ENCODE measurements around the gene NMRK1. TPM values are rescaled to one million over a fixed set of nuclear protein-coding genes. Genes with fewer than 3 reads are reported as not detected.

The NMRK1 gene
- total RNA-seq, 1 donor from 2014 or later: 20.4 TPM

- Histone ChIP-seq H3K9me3 (no peaks in the 10 kb centered on the region), H3K4me1 (peaks cover 66% of the 10 kb centered on the region), H3K27me3 (no peaks in the 10 kb centered on the region), H3K4me3 (peak overlapping the region in 1 of 2 donors; percentile 89), H3K36me3 (no peaks in the 10 kb centered on the region), H3K27ac (no peak overlapping the region)
- intact Hi-C loops (cut with DNase I): no loop called here
- TF ChIP-seq POLR2AphosphoS5 (IDR thresholded peaks at IDR 0.05; ENCODE audit: insufficient read depth in 1 of 2, low read depth in 1 of 2) (no peak), POLR2A (IDR thresholded peaks at IDR 0.05) (no peak)
- TF ChIP-seq, protein P1, sequence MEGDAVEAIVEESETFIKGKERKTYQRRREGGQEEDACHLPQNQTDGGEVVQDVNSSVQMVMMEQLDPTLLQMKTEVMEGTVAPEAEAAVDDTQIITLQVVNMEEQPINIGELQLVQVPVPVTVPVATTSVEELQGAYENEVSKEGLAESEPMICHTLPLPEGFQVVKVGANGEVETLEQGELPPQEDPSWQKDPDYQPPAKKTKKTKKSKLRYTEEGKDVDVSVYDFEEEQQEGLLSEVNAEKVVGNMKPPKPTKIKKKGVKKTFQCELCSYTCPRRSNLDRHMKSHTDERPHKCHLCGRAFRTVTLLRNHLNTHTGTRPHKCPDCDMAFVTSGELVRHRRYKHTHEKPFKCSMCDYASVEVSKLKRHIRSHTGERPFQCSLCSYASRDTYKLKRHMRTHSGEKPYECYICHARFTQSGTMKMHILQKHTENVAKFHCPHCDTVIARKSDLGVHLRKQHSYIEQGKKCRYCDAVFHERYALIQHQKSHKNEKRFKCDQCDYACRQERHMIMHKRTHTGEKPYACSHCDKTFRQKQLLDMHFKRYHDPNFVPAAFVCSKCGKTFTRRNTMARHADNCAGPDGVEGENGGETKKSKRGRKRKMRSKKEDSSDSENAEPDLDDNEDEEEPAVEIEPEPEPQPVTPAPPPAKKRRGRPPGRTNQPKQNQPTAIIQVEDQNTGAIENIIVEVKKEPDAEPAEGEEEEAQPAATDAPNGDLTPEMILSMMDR (IDR thresholded peaks at IDR 0.05): no peak
- DNase-seq (ENCODE audit: extremely low spot score in 2 of 2): no peak
These were observed 2.6 kb upstream of the NMRK1 start for GRCh38 chr9:75090579-75090978.

DNA sequence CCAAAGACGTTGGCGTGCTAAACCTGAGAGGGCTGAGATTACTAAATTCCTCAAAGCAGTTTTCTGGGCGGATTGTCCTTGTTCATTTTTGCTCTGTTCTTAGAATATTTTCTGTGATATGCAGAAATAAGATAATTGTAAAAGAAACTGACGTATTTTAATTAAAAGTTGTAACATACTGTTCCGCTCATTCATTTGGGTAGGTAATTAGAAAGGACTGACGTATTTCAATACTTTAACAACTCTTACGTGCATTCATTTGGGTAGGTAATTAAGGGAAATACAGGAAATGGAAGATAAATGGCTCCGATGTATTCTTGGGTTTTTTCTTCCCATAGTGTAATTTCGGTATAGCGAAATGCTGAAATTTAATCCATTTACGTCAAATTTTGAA, 1.4 kb upstream of the NMRK1 start:
- H3K27me3 ChIP-seq: no peaks in the 10 kb centered on the region
- H3K4me3 ChIP-seq: peak overlapping the region; percentile 89 to 90
- peak overlapping the region; percentile 98 for H3K27ac ChIP-seq
- peaks cover 62% of the 10 kb centered on the region for H3K4me1 ChIP-seq
- no peaks in the 10 kb centered on the region for H3K9me3 ChIP-seq
- intact Hi-C loops (cut with DNase I): no loop called here
- TF ChIP-seq, protein P1 (IDR thresholded peaks at IDR 0.05): no peak
- no peak for DNase-seq (ENCODE audit: extremely low spot score in 2 of 2)
- no peaks in the 10 kb centered on the region for H3K36me3 ChIP-seq

DNA sequence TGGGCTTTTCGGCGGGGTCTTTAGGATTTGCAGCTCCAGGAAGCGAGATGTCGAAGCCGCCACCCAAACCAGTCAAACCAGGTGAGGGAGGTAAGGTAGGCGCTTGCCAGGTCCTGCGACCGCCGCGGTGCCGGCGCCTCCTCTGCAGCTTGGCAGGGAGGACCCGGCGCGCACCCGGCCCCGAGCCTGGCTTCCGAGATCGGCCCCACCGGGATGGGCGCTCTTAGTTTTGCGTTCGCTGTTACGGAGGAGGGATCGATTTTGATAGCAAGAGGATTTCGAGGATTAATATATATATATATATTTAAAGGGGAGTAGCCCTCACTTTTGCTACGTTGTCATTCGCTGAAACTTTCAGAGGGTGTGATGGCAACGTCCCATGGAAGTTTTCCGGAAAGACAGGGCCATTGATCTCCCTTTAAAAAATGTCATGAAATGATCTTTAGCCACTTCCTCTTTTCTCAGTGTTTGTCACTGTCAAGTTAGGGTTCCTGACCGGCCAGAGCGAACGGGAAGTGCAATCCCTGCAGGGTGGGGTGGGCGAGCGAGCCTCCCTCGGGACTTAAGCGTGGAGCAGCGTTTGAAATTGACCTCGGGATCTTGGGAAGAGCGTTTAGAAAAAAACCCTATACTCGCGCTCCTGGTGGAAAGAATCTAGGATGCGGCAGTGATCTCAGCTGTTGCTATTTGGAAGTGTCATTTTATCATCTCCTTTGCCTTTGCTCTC, 854 bp upstream of the NMRK1 start:
- TF ChIP-seq POLR2A (IDR thresholded peaks at IDR 0.05): no peak
- TF ChIP-seq, protein P1 (IDR thresholded peaks at IDR 0.05): peak in 1 of 3 experiments; percentile 31
- peak in 1 of 2 donors; percentile 50 for TF ChIP-seq POLR2AphosphoS5 (IDR thresholded peaks at IDR 0.05; ENCODE audit: insufficient read depth in 1 of 2, low read depth in 1 of 2)
- peak in 1 of 2 donors; percentile 92 for DNase-seq (ENCODE audit: extremely low spot score in 2 of 2)
- Histone ChIP-seq H3K9me3 (no peaks in the 10 kb centered on the region), H3K27ac (peak overlapping the region; percentile 98), H3K36me3 (no peaks in the 10 kb centered on the region), H3K27me3 (no peaks in the 10 kb centered on the region), H3K4me1 (peaks cover 62% of the 10 kb centered on the region), H3K4me3 (peak overlapping the region; percentile 89 to 90)
- intact Hi-C loops (cut with DNase I): no loop called here

GRCh38 chr9:75087289-75087823, 599 bp downstream of the NMRK1 start:
- Histone ChIP-seq H3K36me3 (no peaks in the 10 kb centered on the region), H3K27me3 (no peaks in the 10 kb centered on the region), H3K9me3 (no peaks in the 10 kb centered on the region), H3K27ac (peak overlapping the region; percentile 98), H3K4me3 (peak overlapping the region; percentile 89 to 90), H3K4me1 (peaks cover 64% of the 10 kb centered on the region)
- intact Hi-C loops (cut with DNase I): no loop called here
- TF ChIP-seq POLR2AphosphoS5 (IDR thresholded peaks at IDR 0.05; ENCODE audit: insufficient read depth in 1 of 2, low read depth in 1 of 2) (no peak), POLR2A (IDR thresholded peaks at IDR 0.05) (no peak)
- TF ChIP-seq, protein P1 (IDR thresholded peaks at IDR 0.05): no peak
- DNase-seq (ENCODE audit: extremely low spot score in 2 of 2): no peak
